Fibroblast of the conjunctiva (primary cell): Measurements from ENCODE around the gene RUNX1.

Source experiments
- DNase-seq: peaks from one replicate; pipeline ENCODE4 v3.0.0-alpha.2; 2010; ENCODE audit warnings: low read depth

Gene RUNX1

GRCh38 chr21:35036465-35037383, 12.4 kb downstream of the RUNX1 start:
- no peak for DNase-seq

- DNase-seq = no peak
These were observed 13.5 kb downstream of the RUNX1 start for GRCh38 chr21:35035581-35035980.

- DNase-seq = no peak
These were observed 14.0 kb downstream of the RUNX1 start for GRCh38 chr21:35035116-35035515.

GRCh38 chr21:35034203-35034926, 14.7 kb downstream of the RUNX1 start:
- no peak for DNase-seq

GRCh38 chr21:35032474-35033263, 16.4 kb downstream of the RUNX1 start:
- DNase-seq = no peak

- DNase-seq = no peak
These were observed 20.6 kb downstream of the RUNX1 start for GRCh38 chr21:35028451-35028978.

- DNase-seq = no peak
These were observed 21.3 kb downstream of the RUNX1 start for GRCh38 chr21:35027563-35028450.

GRCh38 chr21:35026617-35027562, 22.2 kb downstream of the RUNX1 start:
- DNase-seq = no peak

- DNase-seq = no peak
These were observed 23.0 kb downstream of the RUNX1 start for GRCh38 chr21:35026153-35026500.

GRCh38 chr21:35025206-35026152, 23.6 kb downstream of the RUNX1 start:
- no peak for DNase-seq

- no peak for DNase-seq
These were observed 24.6 kb downstream of the RUNX1 start for GRCh38 chr21:35024513-35024912.

GRCh38 chr21:35024071-35024420, 25.1 kb downstream of the RUNX1 start:
- DNase-seq = no peak

- DNase-seq = no peak
These were observed 25.6 kb downstream of the RUNX1 start for GRCh38 chr21:35023396-35024070.

- DNase-seq = no peak
These were observed 27.6 kb downstream of the RUNX1 start for GRCh38 chr21:35021546-35021945.

- no peak for DNase-seq
These were observed 28.2 kb downstream of the RUNX1 start for GRCh38 chr21:35020902-35021301.

- DNase-seq = no peak
These were observed 28.7 kb downstream of the RUNX1 start for GRCh38 chr21:35020436-35020835.

- no peak for DNase-seq
These were observed 29.5 kb downstream of the RUNX1 start for GRCh38 chr21:35019631-35020032.

- DNase-seq = no peak
These were observed 31.8 kb downstream of the RUNX1 start for GRCh38 chr21:35017256-35017655.
